ENCODE data around the gene CCAR1.

Gene CCAR1

GRCh38 chr10:68720793-68721672 is at the start of gene CCAR1:
Gene CCAR1, plus strand, starts transcription at chr10:68721239. Its CDS starts 1,266 bp downstream, at chr10:68722505.
- POLR2A ChIA-PET = interaction anchor here (0.7 to 2.1 kb wide), 6 partner anchors 9 to 179 kb away, joined by 3 to 16 read pairs (median 3); partner anchors contain the start of genes DDX50 and TET1
- CTCF ChIA-PET = interaction anchor here (1.0 kb wide), 1 partner anchor 58 kb away, joined by 3 read pairs; no protein-coding TSS in a partner anchor
- TF ChIP-seq SP1 (IDR thresholded peaks at IDR 0.05) (no peak), L3MBTL2 (conservative IDR thresholded peaks at IDR 0.05) (peak; percentile 97), FOXA1 (IDR thresholded peaks at IDR 0.05) (no peak), BHLHE40 (IDR thresholded peaks at IDR 0.05; ENCODE audit: borderline replicate concordance) (no peak), CTBP1 (IDR thresholded peaks at IDR 0.05; ENCODE audit: borderline replicate concordance) (no peak), ZNF384 (IDR thresholded peaks at IDR 0.05) (peak; percentile 91), ARNT (IDR thresholded peaks at IDR 0.05) (no peak), ELF4 (IDR thresholded peaks at IDR 0.05) (no peak), FOXM1 (IDR thresholded peaks at IDR 0.05; ENCODE audit: borderline replicate concordance) (no peak), TARDBP (IDR thresholded peaks at IDR 0.05) (no peak), PKNOX1 (IDR thresholded peaks at IDR 0.05) (no peak; the same call in 1 of the 2 replicates), NFRKB (IDR thresholded peaks at IDR 0.05) (peak; percentile 70), LEF1 (IDR thresholded peaks at IDR 0.05; ENCODE audit: borderline replicate concordance) (no peak), HDGF (IDR thresholded peaks at IDR 0.05; ENCODE audit: borderline replicate concordance) (peak; percentile 96), FOXK2 (IDR thresholded peaks at IDR 0.05) (no peak), SUZ12 (IDR thresholded peaks at IDR 0.05) (no peak)
- DNase-seq (ENCODE audit: extremely low spot score) = peak; percentile 93

- TF ChIP-seq FOXA1 (IDR thresholded peaks at IDR 0.05) (no peak), HDGF (IDR thresholded peaks at IDR 0.05; ENCODE audit: borderline replicate concordance) (no peak), LEF1 (IDR thresholded peaks at IDR 0.05; ENCODE audit: borderline replicate concordance) (no peak), FOXK2 (IDR thresholded peaks at IDR 0.05) (no peak), NFRKB (IDR thresholded peaks at IDR 0.05) (no peak), ZNF384 (IDR thresholded peaks at IDR 0.05) (no peak), CTBP1 (IDR thresholded peaks at IDR 0.05; ENCODE audit: borderline replicate concordance) (no peak), BHLHE40 (IDR thresholded peaks at IDR 0.05; ENCODE audit: borderline replicate concordance) (no peak)
- CTCF ChIA-PET = interaction anchor here (0.6 kb wide), 1 partner anchor 624 kb away, joined by 7 read pairs; no protein-coding TSS in a partner anchor
- POLR2A ChIA-PET = no interaction called here
- no peak for DNase-seq (ENCODE audit: extremely low spot score)
These were observed 36.6 kb upstream of the CCAR1 start for GRCh38 chr10:68684413-68684812.

GRCh38 chr10:68696018-68696417 is 25.0 kb upstream of the CCAR1 start:
- TF ChIP-seq SUZ12 (IDR thresholded peaks at IDR 0.05) = no peak
- no peak for TF ChIP-seq LEF1 (IDR thresholded peaks at IDR 0.05; ENCODE audit: borderline replicate concordance)
- no peak for TF ChIP-seq SP1 (IDR thresholded peaks at IDR 0.05)
- TF ChIP-seq TARDBP (IDR thresholded peaks at IDR 0.05) = no peak
- TF ChIP-seq HDGF (IDR thresholded peaks at IDR 0.05; ENCODE audit: borderline replicate concordance) = no peak
- TF ChIP-seq ARNT (IDR thresholded peaks at IDR 0.05) = no peak
- TF ChIP-seq FOXM1 (IDR thresholded peaks at IDR 0.05; ENCODE audit: borderline replicate concordance) = no peak
- TF ChIP-seq BHLHE40 (IDR thresholded peaks at IDR 0.05; ENCODE audit: borderline replicate concordance) = no peak
- TF ChIP-seq PKNOX1 (IDR thresholded peaks at IDR 0.05) = no peak
- no peak for TF ChIP-seq L3MBTL2 (conservative IDR thresholded peaks at IDR 0.05)
- no peak for TF ChIP-seq ELF4 (IDR thresholded peaks at IDR 0.05)
- TF ChIP-seq FOXA1 (IDR thresholded peaks at IDR 0.05) = no peak
- no peak for TF ChIP-seq FOXK2 (IDR thresholded peaks at IDR 0.05)
- TF ChIP-seq CTBP1 (IDR thresholded peaks at IDR 0.05; ENCODE audit: borderline replicate concordance) = no peak
- TF ChIP-seq ZNF384 (IDR thresholded peaks at IDR 0.05) = no peak
- no peak for TF ChIP-seq NFRKB (IDR thresholded peaks at IDR 0.05)
- no peak for DNase-seq (ENCODE audit: extremely low spot score)
- CTCF ChIA-PET = no interaction called here
- POLR2A ChIA-PET = no interaction called here

GRCh38 chr10:68697106-68697505 is 23.9 kb upstream of the CCAR1 start:
- POLR2A ChIA-PET = no interaction called here
- no peak for TF ChIP-seq FOXK2 (IDR thresholded peaks at IDR 0.05)
- no peak for TF ChIP-seq PKNOX1 (IDR thresholded peaks at IDR 0.05)
- TF ChIP-seq ELF4 (IDR thresholded peaks at IDR 0.05) = no peak
- TF ChIP-seq SUZ12 (IDR thresholded peaks at IDR 0.05) = no peak
- no peak for TF ChIP-seq BHLHE40 (IDR thresholded peaks at IDR 0.05; ENCODE audit: borderline replicate concordance)
- TF ChIP-seq HDGF (IDR thresholded peaks at IDR 0.05; ENCODE audit: borderline replicate concordance) = no peak
- no peak for TF ChIP-seq TARDBP (IDR thresholded peaks at IDR 0.05)
- no peak for TF ChIP-seq L3MBTL2 (conservative IDR thresholded peaks at IDR 0.05)
- no peak for TF ChIP-seq FOXA1 (IDR thresholded peaks at IDR 0.05)
- CTCF ChIA-PET = no interaction called here

GRCh38 chr10:68700197-68700596 is 20.8 kb upstream of the CCAR1 start:
- DNase-seq (ENCODE audit: extremely low spot score) = no peak
- TF ChIP-seq PKNOX1 (IDR thresholded peaks at IDR 0.05) (no peak), ELF4 (IDR thresholded peaks at IDR 0.05) (no peak), LEF1 (IDR thresholded peaks at IDR 0.05; ENCODE audit: borderline replicate concordance) (no peak), FOXA1 (IDR thresholded peaks at IDR 0.05) (no peak), ARNT (IDR thresholded peaks at IDR 0.05) (no peak), L3MBTL2 (conservative IDR thresholded peaks at IDR 0.05) (no peak), FOXM1 (IDR thresholded peaks at IDR 0.05; ENCODE audit: borderline replicate concordance) (no peak), TARDBP (IDR thresholded peaks at IDR 0.05) (no peak), NFRKB (IDR thresholded peaks at IDR 0.05) (no peak), FOXK2 (IDR thresholded peaks at IDR 0.05) (no peak), BHLHE40 (IDR thresholded peaks at IDR 0.05; ENCODE audit: borderline replicate concordance) (no peak)
- ChIA-PET POLR2A (no interaction called here), CTCF (no interaction called here)

More at GRCh38 chr10:68697106-68697505, 23.9 kb upstream of the CCAR1 start:
- no peak for DNase-seq (ENCODE audit: extremely low spot score)

Measured in HEK293T (cell line).